ENCODE measurements around the gene KIF14.
"Not testable (repeated sequence)": the region's sequence is repeated elsewhere in the genome, so short reads cannot be mapped to it uniquely, and the experiment has no call there.

Gene KIF14

GRCh38 chr1:200542162-200542561 is 78.4 kb downstream of the KIF14 start:
- DNase-seq, result no peak

- DNase-seq, result no peak
Observed at GRCh38 chr1:200540281-200540680, 80.3 kb downstream of the KIF14 start.

GRCh38 chr1:200538179-200538578 is 82.4 kb downstream of the KIF14 start:
- no peak for DNase-seq

- peak; percentile 45 for DNase-seq
Observed at GRCh38 chr1:200535605-200536004, 84.9 kb downstream of the KIF14 start.

- DNase-seq, result no peak
Observed at GRCh38 chr1:200530623-200531261, 89.8 kb downstream of the KIF14 start.

GRCh38 chr1:200528858-200529606 is 91.5 kb downstream of the KIF14 start:
- DNase-seq, result no peak

GRCh38 chr1:200527670-200528069 is 92.9 kb downstream of the KIF14 start:
- no peak for DNase-seq

- no peak for DNase-seq
Observed at GRCh38 chr1:200526709-200527612, 93.6 kb downstream of the KIF14 start.

GRCh38 chr1:200525090-200525987 is 95.2 kb downstream of the KIF14 start:
- DNase-seq, result no peak

GRCh38 chr1:200524551-200524950 is 96.0 kb downstream of the KIF14 start:
- DNase-seq, result not testable (repeated sequence)

GRCh38 chr1:200524092-200524491 is 96.5 kb downstream of the KIF14 start:
- DNase-seq, result no peak

- DNase-seq, result no peak
Observed at GRCh38 chr1:200520735-200521134, 99.8 kb downstream of the KIF14 start.

- DNase-seq, result no peak
Observed at GRCh38 chr1:200518524-200518923, 102.0 kb downstream of the KIF14 start.

- DNase-seq, result no peak
Observed at GRCh38 chr1:200512191-200512590, 108.4 kb downstream of the KIF14 start.

- DNase-seq, result peak; percentile 93
Observed at GRCh38 chr1:200510228-200510623, 110.3 kb downstream of the KIF14 start.

- no peak for DNase-seq
Observed at GRCh38 chr1:200506471-200506870, 114.1 kb downstream of the KIF14 start.

GRCh38 chr1:200505257-200505656 is 115.3 kb downstream of the KIF14 start:
- no peak for DNase-seq
